LHCN-M2 (cell line): ENCODE data around the gene FHOD1. TPM values are rescaled to one million over a fixed set of nuclear protein-coding genes. Genes with fewer than 3 reads are reported as not detected.
A peak's percentile ranks its signal among the peaks of the same experiment; 100 is the strongest.

Experiments
- DNase-seq: peaks from one replicate; pipeline ENCODE4 v3.0.0-alpha.2; 2012; ENCODE audit warnings: low read depth
- total RNA-seq: library from RNA; depleted of rRNA; stranded (reverse); fragments of >200 nt; gene quantifications from 2 replicates; pipeline ENCODE4 v1.2.3, GENCODE V29; 2014

FHOD1 gene
- total RNA-seq, 1 experiment from 2014 or later: 29.7 TPM

- no peak for DNase-seq
Observed at GRCh38 chr16:67209565-67209964, 37.7 kb downstream of the FHOD1 start.

- DNase-seq: no peak
Observed at GRCh38 chr16:67208154-67208896, 39.0 kb downstream of the FHOD1 start.

GRCh38 chr16:67207249-67208091, 39.8 kb downstream of the FHOD1 start:
- DNase-seq: peak; percentile 63

GRCh38 chr16:67206838-67207248, 40.4 kb downstream of the FHOD1 start:
- no peak for DNase-seq

- no peak for DNase-seq
Observed at GRCh38 chr16:67206129-67206837, 41.0 kb downstream of the FHOD1 start.

- DNase-seq: no peak
Observed at GRCh38 chr16:67204076-67204475, 43.2 kb downstream of the FHOD1 start.

GRCh38 chr16:67202956-67203493, 44.3 kb downstream of the FHOD1 start:
- DNase-seq: no peak

GRCh38 chr16:67202426-67202825, 44.9 kb downstream of the FHOD1 start:
- no peak for DNase-seq

GRCh38 chr16:67201411-67202345, 45.6 kb downstream of the FHOD1 start:
- DNase-seq: no peak

- no peak for DNase-seq
Observed at GRCh38 chr16:67200491-67200890, 46.8 kb downstream of the FHOD1 start.

- no peak for DNase-seq
Observed at GRCh38 chr16:67199808-67200198, 47.5 kb downstream of the FHOD1 start.

- DNase-seq: no peak
Observed at GRCh38 chr16:67199011-67199807, 48.1 kb downstream of the FHOD1 start, which contains the start of gene ELMO3. TSS of gene ELMO3 (plus strand) at chr16:67199131. CDS start at chr16:67199327, 196 bp downstream.

- peak; percentile 50 for DNase-seq
Observed at GRCh38 chr16:67198238-67198734, 49.0 kb downstream of the FHOD1 start.

- no peak for DNase-seq
Observed at GRCh38 chr16:67197704-67198103, 49.6 kb downstream of the FHOD1 start.

GRCh38 chr16:67196881-67197280, 50.4 kb downstream of the FHOD1 start:
- DNase-seq: no peak

- DNase-seq: no peak
Observed at GRCh38 chr16:67195676-67196075, 51.6 kb downstream of the FHOD1 start.

- DNase-seq: no peak
Observed at GRCh38 chr16:67194260-67194659, 53.0 kb downstream of the FHOD1 start.

GRCh38 chr16:67193536-67193935, 53.7 kb downstream of the FHOD1 start:
- DNase-seq: no peak

- no peak for DNase-seq
Observed at GRCh38 chr16:67192781-67193361, 54.4 kb downstream of the FHOD1 start.
